HepG2 (cell line): ENCODE measurements around the gene CD86. TPM values are rescaled to one million over a fixed set of nuclear protein-coding genes. Genes with fewer than 3 reads are reported as not detected.

ENCODE experiments used
- ATAC-seq: fragments of 200-7000 bp; cut with Tn5 transposase; 3 replicates; pipeline ENCODE4 v1.9.1; 2020; ENCODE audit warnings: mild to moderate bottlenecking, moderate library complexity
- BruUV-seq: library from RNA; stranded (reverse); fragments of 400-500 nt; replicated peaks from 2 replicates; lab custom pipeline; 2021; lab: Mats Ljungman, UMichigan
- CTCF ChIA-PET: fragments of 300-600 bp; formaldehyde crosslinking; extraction: SDS; loops from one replicate; lab custom pipeline; 2021; ENCODE audit warnings: low total read pairs, inconsistent platforms, low intra/inter-chr PET ratio; lab: Yijun Ruan, JAX
- POLR2A ChIA-PET: fragments of 350-600 bp; sonication (Branson Sonifier 250); formaldehyde crosslinking; loops from one replicate; lab custom pipeline; 2020; ENCODE audit warnings: antibody characterized with exemption, inconsistent platforms; lab: Yijun Ruan, JAX
- DNase-seq: peaks from one replicate; pipeline ENCODE4 v3.0.0-alpha.2; 2015; ENCODE audit warnings: low spot score
- FAIRE-seq: peaks from 3 replicates; lab custom pipeline; 2011; peaks lifted over from hg19 to GRCh38; lab: Jason Lieb, UNC
- H2AFZ ChIP-seq: one replicate; pipeline ENCODE4 v1.6.1; 2011; ENCODE audit warnings: low read length, inconsistent platforms
- H3K27ac ChIP-seq: fragments of 300-600 bp; 3 replicates; pipeline ENCODE4 v1.8.0; 2011; ENCODE audit warnings: mixed run types, mild to moderate bottlenecking, mixed read lengths, low read length, inconsistent platforms; ENCODE audit not compliant: insufficient read depth; ENCODE audit errors: extremely low read length
- H3K27me3 ChIP-seq, 2 experiments: fragments of 200-600 bp in 1 of 2; 2 replicates in 1 of 2; 3 replicates in 1 of 2; pipeline versions ENCODE4 v1.6.0 to v1.8.0; 2011; ENCODE audit warnings: low read length in 2 of 2, mild to moderate bottlenecking in 2 of 2, moderate library complexity in 2 of 2, inconsistent platforms in 1 of 2; ENCODE audit not compliant: insufficient read depth in 2 of 2, control insufficient read depth in 1 of 2
- H3K36me3 ChIP-seq, 2 experiments: fragments of 200-600 bp in 1 of 2; replicated peaks in 1 of 2; 2 replicates in 1 of 2; 3 replicates in 1 of 2; pipeline versions ENCODE4 v1.5.1 to v1.8.0; 2011; ENCODE audit warnings: low read length in 2 of 2, inconsistent platforms in 1 of 2; ENCODE audit not compliant: insufficient read depth in 2 of 2, control insufficient read depth in 1 of 2
- H3K4me1 ChIP-seq: 2 replicates; pipeline ENCODE4 v1.5.1; 2012; ENCODE audit warnings: low read length, inconsistent platforms; ENCODE audit not compliant: insufficient read depth
- H3K4me2 ChIP-seq: 2 replicates; pipeline ENCODE4 v1.6.0; 2011; ENCODE audit warnings: low read depth, low read length, inconsistent platforms
- H3K4me3 ChIP-seq, 3 experiments: fragments of 200-600 bp in 1 of 3; sonication (generic), shearing (Covaris generic) in 1 of 3; replicated peaks in 1 of 3; 2 replicates each; pipeline ENCODE4 v1.5.1; 2011 to 2016; ENCODE audit warnings: low read length in 3 of 3, inconsistent platforms in 2 of 3, low read depth in 2 of 3, mild to moderate bottlenecking in 2 of 3, control low read depth in 1 of 3, mixed read lengths in 1 of 3; ENCODE audit not compliant: insufficient read depth in 1 of 3
- H3K79me2 ChIP-seq: one replicate; pipeline ENCODE4 v1.6.1; 2011; ENCODE audit warnings: low read length, inconsistent platforms; ENCODE audit not compliant: insufficient read depth
- H3K9ac ChIP-seq: 2 replicates; pipeline ENCODE4 v1.6.0; 2011; ENCODE audit warnings: mild to moderate bottlenecking, low read depth, low read length, inconsistent platforms; ENCODE audit not compliant: insufficient read depth
- H3K9me3 ChIP-seq: 2 replicates; pipeline ENCODE4 v1.5.1; 2012; ENCODE audit warnings: mild to moderate bottlenecking, low read length
- H4K20me1 ChIP-seq: 2 replicates; pipeline ENCODE4 v1.6.0; 2011; ENCODE audit warnings: inconsistent platforms, mild to moderate bottlenecking, low read length, moderate library complexity; ENCODE audit not compliant: insufficient read depth
- ESRRA ChIP-seq: sonication (generic); formaldehyde crosslinking; IDR thresholded peaks from 2 replicates; pipeline ENCODE4 v1.5.1; 2020; ENCODE audit warnings: mild to moderate bottlenecking, low read depth, missing genetic modification reagents
- MBD4 ChIP-seq: IDR thresholded peaks from 2 replicates; pipeline ENCODE4 v1.6.1; 2012; ENCODE audit warnings: low read length, inconsistent platforms, borderline replicate concordance
- SETDB1 ChIP-seq: sonication (generic); formaldehyde crosslinking; IDR thresholded peaks from 2 replicates; pipeline ENCODE4 v1.5.1; 2020; ENCODE audit warnings: missing genetic modification reagents, mild to moderate bottlenecking, borderline replicate concordance
- TRIM24 ChIP-seq: sonication (generic); formaldehyde crosslinking; IDR thresholded peaks from 2 replicates; pipeline ENCODE4 v1.8.0; 2022; ENCODE audit warnings: mild to moderate bottlenecking, missing genetic modification reagents
- ZBTB3 ChIP-seq: sonication (generic); formaldehyde crosslinking; IDR thresholded peaks from 2 replicates; pipeline ENCODE4 v1.4.0; 2020; ENCODE audit warnings: low read depth, mild to moderate bottlenecking, moderate library complexity, missing genetic modification reagents, borderline replicate concordance
- ZNF468 ChIP-seq: sonication (generic); formaldehyde crosslinking; IDR thresholded peaks from 2 replicates; pipeline ENCODE4 v1.8.0; 2022; ENCODE audit warnings: mild to moderate bottlenecking, moderate library complexity, missing genetic modification reagents
- ZNF572 ChIP-seq: sonication (generic); formaldehyde crosslinking; IDR thresholded peaks from 2 replicates; pipeline ENCODE4 v1.5.1; 2020; ENCODE audit warnings: mild to moderate bottlenecking, missing genetic modification reagents
- ZNF788 ChIP-seq: sonication (generic); formaldehyde crosslinking; IDR thresholded peaks from 2 replicates; pipeline ENCODE4 v1.5.0; 2020; ENCODE audit warnings: mild to moderate bottlenecking, missing genetic modification reagents, borderline replicate concordance
- WGBS: methylation state at CpG from one replicate; pipeline ENCODE4 v1.1.6; 2017; ENCODE audit warnings: low lambda C conversion rate; 5-methylcytosine and 5-hydroxymethylcytosine counted together
- in situ Hi-C: cut with HindIII; loops from 2 replicates; pipeline ENCODE4 v1.10.0; 2017; ENCODE audit warnings: low pct_unique_long_range_greater_than_20kb; ENCODE audit not compliant: extremely low pct_ligation_motif_present
- intact Hi-C: fragments of 100-400 bp; cut with micrococcal nuclease; formaldehyde crosslinking; loops from one replicate; pipeline ENCODE4 v1.10.0; 2022; ENCODE audit not compliant: unreplicated experiment
- polyA plus RNA-seq, 8 experiments: library from polyadenylated mRNA; depleted of rRNA in 3 of 8; stranded (reverse) in 7 of 8; unstranded in 1 of 8; fragments of >200 nt; fragmentation: Illumina TruSeq in 4 of 8; extraction: Trizol in 4 of 8; gene quantifications; 2 replicates each; pipeline versions ENCODE4 v1.2.1 to v1.2.3, GENCODE V29; 2011 to 2016; ENCODE audit warnings: low read depth in 4 of 8, missing spikeins in 1 of 8, mixed read lengths in 1 of 8; ENCODE audit not compliant: insufficient read depth in 1 of 8
- total RNA-seq, 5 experiments: library from RNA; depleted of rRNA; stranded (reverse); fragments of >200 nt; fragmentation: Illumina TruSeq; extraction: Trizol; gene quantifications; 2 replicates each; pipeline ENCODE4 v1.2.3, GENCODE V29; 2016; ENCODE audit warnings: low read depth in 1 of 5
- TF ChIP-seq, protein P1 (sequence below): IDR thresholded peaks from 2 replicates; pipeline ENCODE4 v1.6.1; 2016
- TF ChIP-seq, protein P2 (sequence below), 2 experiments: IDR thresholded peaks; 2 replicates each; pipeline ENCODE4 v1.6.1; 2011 to 2012; ENCODE audit warnings: low read length in 2 of 2, borderline replicate concordance in 1 of 2, low read depth in 1 of 2, mild to moderate bottlenecking in 1 of 2, moderate library complexity in 1 of 2
- TF ChIP-seq, protein P3 (sequence below): sonication (generic); formaldehyde crosslinking; IDR thresholded peaks from 2 replicates; pipeline ENCODE4 v1.4.0; 2020; ENCODE audit warnings: missing genetic modification reagents; ENCODE audit errors: not compliant biosample characterization
- TF ChIP-seq, protein P4 (sequence below): sonication (generic); formaldehyde crosslinking; IDR thresholded peaks from 2 replicates; pipeline ENCODE4 v1.4.0; 2020; ENCODE audit warnings: missing genetic modification reagents

Gene CD86
- total and polyA plus RNA-seq, 2 of the 13 experiments (the other 11 are each of a cell fraction or from before 2014, with no cell fraction given) = not detected

DNA sequence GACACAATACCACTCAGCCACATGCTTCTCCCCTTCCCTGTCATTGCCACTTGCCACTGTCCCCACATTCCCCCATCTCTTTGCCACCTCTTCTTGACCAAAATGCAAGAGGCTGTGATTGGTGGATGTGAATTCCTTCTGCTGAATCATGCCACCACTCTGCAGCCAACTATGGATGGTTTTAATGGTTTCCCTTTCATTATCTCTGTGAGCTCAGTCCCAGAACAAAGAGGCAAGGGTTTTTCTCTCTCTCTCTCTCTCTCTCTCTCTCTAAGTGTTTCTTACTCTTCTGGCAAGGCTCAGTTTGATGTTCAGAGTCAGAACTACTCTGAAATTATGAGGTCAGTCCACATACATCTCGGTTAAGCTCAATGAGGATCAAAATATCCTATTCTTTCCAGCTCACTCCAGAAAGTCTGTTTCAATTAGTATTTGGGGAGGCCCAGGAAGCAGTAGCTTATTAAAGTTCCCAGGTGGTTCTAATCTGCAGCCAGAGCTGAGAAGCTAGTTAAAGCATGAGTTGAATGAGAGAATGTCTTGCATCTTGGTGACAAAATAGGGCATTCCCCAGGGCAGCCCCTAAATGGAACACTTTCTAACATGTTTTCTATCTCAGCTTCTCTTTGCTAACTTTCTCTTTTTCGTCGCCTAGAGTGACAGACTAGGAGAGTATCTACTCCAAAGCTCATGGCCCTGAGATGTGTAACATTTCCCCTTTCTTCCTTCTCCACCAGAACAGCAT, 24.6 kb upstream of the CD86 start (continued):
- TF ChIP-seq SETDB1 (CRISPR knock-in tag) (no peak), ZNF788 (no peak)
- TF ChIP-seq, protein P1, sequence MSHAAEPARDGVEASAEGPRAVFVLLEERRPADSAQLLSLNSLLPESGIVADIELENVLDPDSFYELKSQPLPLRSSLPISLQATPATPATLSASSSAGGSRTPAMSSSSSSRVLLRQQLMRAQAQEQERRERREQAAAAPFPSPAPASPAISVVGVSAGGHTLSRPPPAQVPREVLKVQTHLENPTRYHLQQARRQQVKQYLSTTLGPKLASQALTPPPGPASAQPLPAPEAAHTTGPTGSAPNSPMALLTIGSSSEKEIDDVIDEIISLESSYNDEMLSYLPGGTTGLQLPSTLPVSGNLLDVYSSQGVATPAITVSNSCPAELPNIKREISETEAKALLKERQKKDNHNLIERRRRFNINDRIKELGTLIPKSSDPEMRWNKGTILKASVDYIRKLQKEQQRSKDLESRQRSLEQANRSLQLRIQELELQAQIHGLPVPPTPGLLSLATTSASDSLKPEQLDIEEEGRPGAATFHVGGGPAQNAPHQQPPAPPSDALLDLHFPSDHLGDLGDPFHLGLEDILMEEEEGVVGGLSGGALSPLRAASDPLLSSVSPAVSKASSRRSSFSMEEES (CRISPR knock-in tag) = no peak
- TF ChIP-seq, protein P2, sequence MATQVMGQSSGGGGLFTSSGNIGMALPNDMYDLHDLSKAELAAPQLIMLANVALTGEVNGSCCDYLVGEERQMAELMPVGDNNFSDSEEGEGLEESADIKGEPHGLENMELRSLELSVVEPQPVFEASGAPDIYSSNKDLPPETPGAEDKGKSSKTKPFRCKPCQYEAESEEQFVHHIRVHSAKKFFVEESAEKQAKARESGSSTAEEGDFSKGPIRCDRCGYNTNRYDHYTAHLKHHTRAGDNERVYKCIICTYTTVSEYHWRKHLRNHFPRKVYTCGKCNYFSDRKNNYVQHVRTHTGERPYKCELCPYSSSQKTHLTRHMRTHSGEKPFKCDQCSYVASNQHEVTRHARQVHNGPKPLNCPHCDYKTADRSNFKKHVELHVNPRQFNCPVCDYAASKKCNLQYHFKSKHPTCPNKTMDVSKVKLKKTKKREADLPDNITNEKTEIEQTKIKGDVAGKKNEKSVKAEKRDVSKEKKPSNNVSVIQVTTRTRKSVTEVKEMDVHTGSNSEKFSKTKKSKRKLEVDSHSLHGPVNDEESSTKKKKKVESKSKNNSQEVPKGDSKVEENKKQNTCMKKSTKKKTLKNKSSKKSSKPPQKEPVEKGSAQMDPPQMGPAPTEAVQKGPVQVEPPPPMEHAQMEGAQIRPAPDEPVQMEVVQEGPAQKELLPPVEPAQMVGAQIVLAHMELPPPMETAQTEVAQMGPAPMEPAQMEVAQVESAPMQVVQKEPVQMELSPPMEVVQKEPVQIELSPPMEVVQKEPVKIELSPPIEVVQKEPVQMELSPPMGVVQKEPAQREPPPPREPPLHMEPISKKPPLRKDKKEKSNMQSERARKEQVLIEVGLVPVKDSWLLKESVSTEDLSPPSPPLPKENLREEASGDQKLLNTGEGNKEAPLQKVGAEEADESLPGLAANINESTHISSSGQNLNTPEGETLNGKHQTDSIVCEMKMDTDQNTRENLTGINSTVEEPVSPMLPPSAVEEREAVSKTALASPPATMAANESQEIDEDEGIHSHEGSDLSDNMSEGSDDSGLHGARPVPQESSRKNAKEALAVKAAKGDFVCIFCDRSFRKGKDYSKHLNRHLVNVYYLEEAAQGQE (IDR thresholded peaks at IDR 0.05; ENCODE audit: borderline replicate concordance in 1 of 2, low read depth in 1 of 2, low read length in 2 of 2) = no peak

DNA sequence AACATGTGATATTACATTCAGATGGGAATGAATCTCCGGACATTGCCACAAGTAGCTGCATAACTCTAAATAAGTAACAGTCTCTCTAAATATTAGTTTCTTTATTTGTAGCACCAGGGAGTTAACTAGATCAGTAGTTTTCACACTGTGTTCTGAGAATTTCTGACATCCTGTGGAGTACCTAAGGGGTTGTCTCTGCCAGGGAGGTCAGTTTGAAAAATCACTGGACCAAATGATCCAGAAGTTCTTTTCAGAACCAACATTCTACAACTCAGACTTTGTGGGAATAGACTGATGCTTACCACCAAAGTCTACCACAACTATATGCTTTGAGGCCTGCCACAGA, 24.1 kb upstream of the CD86 start:
- Histone ChIP-seq H3K27ac (no peak overlapping the region), H4K20me1 (no peaks in the 10 kb centered on the region), H3K9ac (no peak overlapping the region), H3K4me1 (no peaks in the 10 kb centered on the region), H3K36me3 (no peaks in the 10 kb centered on the region), H2AFZ (no peak overlapping the region), H3K4me3 (no peak overlapping the region), H3K27me3 (no peaks in the 10 kb centered on the region), H3K79me2 (no peaks in the 10 kb centered on the region), H3K9me3 (peaks cover 5% of the 10 kb centered on the region; the same call in 1 of the 2 replicates), H3K4me2 (no peak overlapping the region)
- 44% methylated on average over 1 of the region's 1 CpG for WGBS
- intact Hi-C loops = no loop called here
- POLR2A ChIA-PET = no interaction called here
- in situ Hi-C loops = no loop called here
- no peak for DNase-seq
- no TSS peak for BruUV-seq
- CTCF ChIA-PET = no interaction called here
- ATAC-seq = no peak
- FAIRE-seq = no peak
- TF ChIP-seq ZNF468 (no peak), ZBTB3 (no peak), ESRRA (CRISPR knock-in tag) (no peak), TRIM24 (CRISPR knock-in tag) (no peak), MBD4 (no peak), ZNF572 (CRISPR knock-in tag) (no peak)
- TF ChIP-seq, protein P3, sequence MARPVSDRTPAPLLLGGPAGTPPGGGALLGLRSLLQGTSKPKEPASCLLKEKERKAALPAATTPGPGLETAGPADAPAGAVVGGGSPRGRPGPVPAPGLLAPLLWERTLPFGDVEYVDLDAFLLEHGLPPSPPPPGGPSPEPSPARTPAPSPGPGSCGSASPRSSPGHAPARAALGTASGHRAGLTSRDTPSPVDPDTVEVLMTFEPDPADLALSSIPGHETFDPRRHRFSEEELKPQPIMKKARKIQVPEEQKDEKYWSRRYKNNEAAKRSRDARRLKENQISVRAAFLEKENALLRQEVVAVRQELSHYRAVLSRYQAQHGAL = no peak
- TF ChIP-seq, protein P4, sequence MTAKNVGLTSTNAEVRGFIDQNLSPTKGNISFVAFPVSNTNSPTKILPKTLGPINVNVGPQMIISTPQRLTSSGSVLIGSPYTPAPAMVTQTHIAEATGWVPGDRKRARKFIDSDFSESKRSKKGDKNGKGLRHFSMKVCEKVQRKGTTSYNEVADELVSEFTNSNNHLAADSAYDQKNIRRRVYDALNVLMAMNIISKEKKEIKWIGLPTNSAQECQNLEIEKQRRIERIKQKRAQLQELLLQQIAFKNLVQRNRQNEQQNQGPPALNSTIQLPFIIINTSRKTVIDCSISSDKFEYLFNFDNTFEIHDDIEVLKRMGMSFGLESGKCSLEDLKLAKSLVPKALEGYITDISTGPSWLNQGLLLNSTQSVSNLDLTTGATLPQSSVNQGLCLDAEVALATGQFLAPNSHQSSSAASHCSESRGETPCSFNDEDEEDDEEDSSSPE (CRISPR knock-in tag) = no peak
